HEK293 (cell line): Measurements from ENCODE around the gene DARS2.

ENCODE experiments used
- BCL11A ChIP-seq: fragments of 450-650 bp; formaldehyde crosslinking; IDR thresholded peaks from 2 replicates; pipeline ENCODE4 v1.5.1; 2016; ENCODE audit warnings: low read depth, missing biosample characterization, missing genetic modification characterization
- HOXD13 ChIP-seq: sonication (generic); formaldehyde crosslinking; IDR thresholded peaks from 2 replicates; pipeline ENCODE4 v1.8.0; 2022; ENCODE audit warnings: missing genetic modification reagents, borderline replicate concordance
- KLF1 ChIP-seq: fragments of 450-650 bp; formaldehyde crosslinking; IDR thresholded peaks from 2 replicates; pipeline ENCODE4 v1.5.1; 2016; ENCODE audit warnings: missing biosample characterization, missing genetic modification characterization
- MEIS1 ChIP-seq: sonication (generic); formaldehyde crosslinking; IDR thresholded peaks from 2 replicates; pipeline ENCODE4 v1.8.1; 2022; ENCODE audit warnings: missing genetic modification reagents, mild to moderate bottlenecking, borderline replicate concordance
- SALL2 ChIP-seq: fragments of 450-650 bp; formaldehyde crosslinking; IDR thresholded peaks from 2 replicates; pipeline ENCODE4 v1.5.0; 2017; ENCODE audit warnings: missing biosample characterization, mild to moderate bottlenecking, missing genetic modification characterization, borderline replicate concordance
- ZNF202 ChIP-seq: fragments of 450-650 bp; formaldehyde crosslinking; IDR thresholded peaks from 2 replicates; pipeline ENCODE4 v1.5.1; 2016; ENCODE audit warnings: missing biosample characterization, missing genetic modification characterization, borderline replicate concordance
- ZNF274 ChIP-seq, 2 experiments: fragments of 200-500 bp in 1 of 2; fragments of 450-650 bp in 1 of 2; sonication (Bioruptor generic) in 1 of 2; formaldehyde crosslinking in 1 of 2; IDR thresholded peaks; 2 replicates each; pipeline versions ENCODE4 v1.5.1 to v1.6.1; 2014 to 2016; ENCODE audit warnings: borderline replicate concordance in 1 of 2, inconsistent platforms in 1 of 2, low read length in 1 of 2, missing biosample characterization in 1 of 2, missing genetic modification characterization in 1 of 2
- TF ChIP-seq, protein P1 (sequence below): IDR thresholded peaks from 2 replicates; pipeline ENCODE4 v1.6.1; 2011; ENCODE audit warnings: mild to moderate bottlenecking, low read depth, low read length, borderline replicate concordance
- TF ChIP-seq, protein P2 (sequence below): fragments of 450-650 bp; formaldehyde crosslinking; IDR thresholded peaks from 2 replicates; pipeline ENCODE4 v1.5.1; 2016; ENCODE audit warnings: missing biosample characterization, missing genetic modification characterization
- TF ChIP-seq, protein P3 (sequence below): fragments of 450-650 bp; formaldehyde crosslinking; IDR thresholded peaks from 2 replicates; pipeline ENCODE4 v1.5.1; 2016; ENCODE audit warnings: missing biosample characterization, missing genetic modification characterization
- TF ChIP-seq, protein P4 (sequence below): fragments of 450-650 bp; formaldehyde crosslinking; IDR thresholded peaks from 2 replicates; pipeline ENCODE4 v1.5.1; 2016; ENCODE audit warnings: missing biosample characterization, missing genetic modification characterization
- TF ChIP-seq, protein P5 (sequence below): fragments of 450-650 bp; formaldehyde crosslinking; IDR thresholded peaks from 2 replicates; pipeline ENCODE4 v1.5.1; 2016; ENCODE audit warnings: missing biosample characterization, missing genetic modification characterization, low read depth

DNA sequence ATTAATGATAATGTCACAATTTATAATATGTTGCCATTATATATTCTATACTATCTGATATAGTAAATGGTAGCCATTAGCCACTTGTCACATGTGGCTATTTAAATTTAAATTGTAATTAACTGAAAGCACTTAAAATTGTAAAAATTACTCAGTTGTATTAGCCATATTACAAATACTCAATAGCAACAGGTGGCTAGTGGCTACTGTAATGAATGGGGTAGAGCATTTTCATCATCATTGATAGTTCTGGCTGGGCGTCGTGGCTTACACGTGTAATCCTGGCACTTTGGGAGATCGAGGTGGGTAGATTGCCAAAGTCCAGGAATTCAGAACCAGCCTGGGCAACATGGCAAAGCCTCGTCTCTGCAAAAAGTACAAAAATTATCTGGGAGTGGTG lies 60.2 kb downstream of the DARS2 start:
- TF ChIP-seq, protein P1, sequence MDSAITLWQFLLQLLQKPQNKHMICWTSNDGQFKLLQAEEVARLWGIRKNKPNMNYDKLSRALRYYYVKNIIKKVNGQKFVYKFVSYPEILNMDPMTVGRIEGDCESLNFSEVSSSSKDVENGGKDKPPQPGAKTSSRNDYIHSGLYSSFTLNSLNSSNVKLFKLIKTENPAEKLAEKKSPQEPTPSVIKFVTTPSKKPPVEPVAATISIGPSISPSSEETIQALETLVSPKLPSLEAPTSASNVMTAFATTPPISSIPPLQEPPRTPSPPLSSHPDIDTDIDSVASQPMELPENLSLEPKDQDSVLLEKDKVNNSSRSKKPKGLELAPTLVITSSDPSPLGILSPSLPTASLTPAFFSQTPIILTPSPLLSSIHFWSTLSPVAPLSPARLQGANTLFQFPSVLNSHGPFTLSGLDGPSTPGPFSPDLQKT, result no peak
- no peak for TF ChIP-seq SALL2 (tag by site-specific recombination)
- TF ChIP-seq, protein P2, sequence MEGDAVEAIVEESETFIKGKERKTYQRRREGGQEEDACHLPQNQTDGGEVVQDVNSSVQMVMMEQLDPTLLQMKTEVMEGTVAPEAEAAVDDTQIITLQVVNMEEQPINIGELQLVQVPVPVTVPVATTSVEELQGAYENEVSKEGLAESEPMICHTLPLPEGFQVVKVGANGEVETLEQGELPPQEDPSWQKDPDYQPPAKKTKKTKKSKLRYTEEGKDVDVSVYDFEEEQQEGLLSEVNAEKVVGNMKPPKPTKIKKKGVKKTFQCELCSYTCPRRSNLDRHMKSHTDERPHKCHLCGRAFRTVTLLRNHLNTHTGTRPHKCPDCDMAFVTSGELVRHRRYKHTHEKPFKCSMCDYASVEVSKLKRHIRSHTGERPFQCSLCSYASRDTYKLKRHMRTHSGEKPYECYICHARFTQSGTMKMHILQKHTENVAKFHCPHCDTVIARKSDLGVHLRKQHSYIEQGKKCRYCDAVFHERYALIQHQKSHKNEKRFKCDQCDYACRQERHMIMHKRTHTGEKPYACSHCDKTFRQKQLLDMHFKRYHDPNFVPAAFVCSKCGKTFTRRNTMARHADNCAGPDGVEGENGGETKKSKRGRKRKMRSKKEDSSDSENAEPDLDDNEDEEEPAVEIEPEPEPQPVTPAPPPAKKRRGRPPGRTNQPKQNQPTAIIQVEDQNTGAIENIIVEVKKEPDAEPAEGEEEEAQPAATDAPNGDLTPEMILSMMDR (tag by site-specific recombination), result no peak
- TF ChIP-seq, protein P3, sequence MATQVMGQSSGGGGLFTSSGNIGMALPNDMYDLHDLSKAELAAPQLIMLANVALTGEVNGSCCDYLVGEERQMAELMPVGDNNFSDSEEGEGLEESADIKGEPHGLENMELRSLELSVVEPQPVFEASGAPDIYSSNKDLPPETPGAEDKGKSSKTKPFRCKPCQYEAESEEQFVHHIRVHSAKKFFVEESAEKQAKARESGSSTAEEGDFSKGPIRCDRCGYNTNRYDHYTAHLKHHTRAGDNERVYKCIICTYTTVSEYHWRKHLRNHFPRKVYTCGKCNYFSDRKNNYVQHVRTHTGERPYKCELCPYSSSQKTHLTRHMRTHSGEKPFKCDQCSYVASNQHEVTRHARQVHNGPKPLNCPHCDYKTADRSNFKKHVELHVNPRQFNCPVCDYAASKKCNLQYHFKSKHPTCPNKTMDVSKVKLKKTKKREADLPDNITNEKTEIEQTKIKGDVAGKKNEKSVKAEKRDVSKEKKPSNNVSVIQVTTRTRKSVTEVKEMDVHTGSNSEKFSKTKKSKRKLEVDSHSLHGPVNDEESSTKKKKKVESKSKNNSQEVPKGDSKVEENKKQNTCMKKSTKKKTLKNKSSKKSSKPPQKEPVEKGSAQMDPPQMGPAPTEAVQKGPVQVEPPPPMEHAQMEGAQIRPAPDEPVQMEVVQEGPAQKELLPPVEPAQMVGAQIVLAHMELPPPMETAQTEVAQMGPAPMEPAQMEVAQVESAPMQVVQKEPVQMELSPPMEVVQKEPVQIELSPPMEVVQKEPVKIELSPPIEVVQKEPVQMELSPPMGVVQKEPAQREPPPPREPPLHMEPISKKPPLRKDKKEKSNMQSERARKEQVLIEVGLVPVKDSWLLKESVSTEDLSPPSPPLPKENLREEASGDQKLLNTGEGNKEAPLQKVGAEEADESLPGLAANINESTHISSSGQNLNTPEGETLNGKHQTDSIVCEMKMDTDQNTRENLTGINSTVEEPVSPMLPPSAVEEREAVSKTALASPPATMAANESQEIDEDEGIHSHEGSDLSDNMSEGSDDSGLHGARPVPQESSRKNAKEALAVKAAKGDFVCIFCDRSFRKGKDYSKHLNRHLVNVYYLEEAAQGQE (tag by site-specific recombination), result no peak
- TF ChIP-seq MEIS1 (CRISPR knock-in tag), result no peak
- no peak for TF ChIP-seq ZNF274 (IDR thresholded peaks at IDR 0.05; ENCODE audit: low read length)
- TF ChIP-seq ZNF274 (tag by site-specific recombination; IDR thresholded peaks at IDR 0.05; ENCODE audit: borderline replicate concordance), result no peak
- TF ChIP-seq ZNF202 (tag by site-specific recombination), result no peak
- no peak for TF ChIP-seq HOXD13
- TF ChIP-seq, protein P4, sequence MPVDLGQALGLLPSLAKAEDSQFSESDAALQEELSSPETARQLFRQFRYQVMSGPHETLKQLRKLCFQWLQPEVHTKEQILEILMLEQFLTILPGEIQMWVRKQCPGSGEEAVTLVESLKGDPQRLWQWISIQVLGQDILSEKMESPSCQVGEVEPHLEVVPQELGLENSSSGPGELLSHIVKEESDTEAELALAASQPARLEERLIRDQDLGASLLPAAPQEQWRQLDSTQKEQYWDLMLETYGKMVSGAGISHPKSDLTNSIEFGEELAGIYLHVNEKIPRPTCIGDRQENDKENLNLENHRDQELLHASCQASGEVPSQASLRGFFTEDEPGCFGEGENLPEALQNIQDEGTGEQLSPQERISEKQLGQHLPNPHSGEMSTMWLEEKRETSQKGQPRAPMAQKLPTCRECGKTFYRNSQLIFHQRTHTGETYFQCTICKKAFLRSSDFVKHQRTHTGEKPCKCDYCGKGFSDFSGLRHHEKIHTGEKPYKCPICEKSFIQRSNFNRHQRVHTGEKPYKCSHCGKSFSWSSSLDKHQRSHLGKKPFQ, result no peak
- TF ChIP-seq, protein P5, sequence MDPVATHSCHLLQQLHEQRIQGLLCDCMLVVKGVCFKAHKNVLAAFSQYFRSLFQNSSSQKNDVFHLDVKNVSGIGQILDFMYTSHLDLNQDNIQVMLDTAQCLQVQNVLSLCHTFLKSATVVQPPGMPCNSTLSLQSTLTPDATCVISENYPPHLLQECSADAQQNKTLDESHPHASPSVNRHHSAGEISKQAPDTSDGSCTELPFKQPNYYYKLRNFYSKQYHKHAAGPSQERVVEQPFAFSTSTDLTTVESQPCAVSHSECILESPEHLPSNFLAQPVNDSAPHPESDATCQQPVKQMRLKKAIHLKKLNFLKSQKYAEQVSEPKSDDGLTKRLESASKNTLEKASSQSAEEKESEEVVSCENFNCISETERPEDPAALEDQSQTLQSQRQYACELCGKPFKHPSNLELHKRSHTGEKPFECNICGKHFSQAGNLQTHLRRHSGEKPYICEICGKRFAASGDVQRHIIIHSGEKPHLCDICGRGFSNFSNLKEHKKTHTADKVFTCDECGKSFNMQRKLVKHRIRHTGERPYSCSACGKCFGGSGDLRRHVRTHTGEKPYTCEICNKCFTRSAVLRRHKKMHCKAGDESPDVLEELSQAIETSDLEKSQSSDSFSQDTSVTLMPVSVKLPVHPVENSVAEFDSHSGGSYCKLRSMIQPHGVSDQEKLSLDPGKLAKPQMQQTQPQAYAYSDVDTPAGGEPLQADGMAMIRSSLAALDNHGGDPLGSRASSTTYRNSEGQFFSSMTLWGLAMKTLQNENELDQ (tag by site-specific recombination), result no peak
- TF ChIP-seq BCL11A (tag by site-specific recombination), result no peak
- no peak for TF ChIP-seq KLF1 (tag by site-specific recombination)
